K562 (cell line): ENCODE data around the gene NCOA4. TPM values are rescaled to one million over a fixed set of nuclear protein-coding genes. Genes with fewer than 3 reads are reported as not detected.

Source experiments
- CBX8 ChIP-seq: fragments of 200-600 bp; sonication (generic); IDR thresholded peaks from 2 replicates; pipeline ENCODE4 v1.6.1; 2012; ENCODE audit warnings: borderline replicate concordance, mixed run types, low read depth, mild to moderate bottlenecking, moderate library complexity, mixed read lengths, low read length, control low read depth, inconsistent platforms; ENCODE audit not compliant: poor library complexity, severe bottlenecking; ENCODE audit errors: extremely low read depth
- CEBPZ ChIP-seq: fragments of 150-350 bp; IDR thresholded peaks from 2 replicates; pipeline ENCODE4 v1.6.1; 2014; ENCODE audit warnings: low read depth, mild to moderate bottlenecking, low read length, borderline replicate concordance
- CGGBP1 ChIP-seq: fragments of 250-450 bp; sonication (Bioruptor Pico); IDR thresholded peaks from 2 replicates; pipeline ENCODE4 v1.9.0; 2021; ENCODE audit warnings: mild to moderate bottlenecking
- CHD1 ChIP-seq: fragments of 200-600 bp; sonication (generic); IDR thresholded peaks from one replicate; pipeline ENCODE4 v1.6.1; 2012; ENCODE audit warnings: mild to moderate bottlenecking, moderate library complexity, low read length, inconsistent platforms
- FOXM1 ChIP-seq, 2 experiments: fragments of 450-650 bp in 1 of 2; sonication (generic) in 1 of 2; formaldehyde crosslinking in 1 of 2; IDR thresholded peaks; 2 replicates each; pipeline versions ENCODE4 v1.6.1 to v1.9.0; 2017 to 2022; ENCODE audit warnings: low read depth in 2 of 2, mild to moderate bottlenecking in 2 of 2, missing genetic modification reagents in 1 of 2, moderate library complexity in 1 of 2
- GTF2B ChIP-seq: IDR thresholded peaks from 2 replicates; pipeline ENCODE4 v1.6.1; 2011; ENCODE audit not compliant: insufficient read length; ENCODE audit errors: extremely low read depth
- HDAC3 ChIP-seq: fragments of 450-650 bp; IDR thresholded peaks from 2 replicates; pipeline ENCODE4 v1.6.1; 2018; ENCODE audit warnings: borderline replicate concordance, mild to moderate bottlenecking, moderate library complexity; ENCODE audit not compliant: partially characterized antibody
- HSF4 ChIP-seq: fragments of 250-450 bp; sonication (Bioruptor Pico); IDR thresholded peaks from 2 replicates; pipeline ENCODE4 v2.1.2; 2022; ENCODE audit warnings: mild to moderate bottlenecking, moderate library complexity, borderline replicate concordance
- MCM2 ChIP-seq: fragments of 450-650 bp; IDR thresholded peaks from 2 replicates; pipeline ENCODE4 v1.6.1; 2017; ENCODE audit warnings: low read depth, mild to moderate bottlenecking
- PHF20 ChIP-seq: fragments of 450-650 bp; IDR thresholded peaks from 2 replicates; pipeline ENCODE4 v1.6.1; 2018; ENCODE audit not compliant: partially characterized antibody
- PML ChIP-seq: IDR thresholded peaks from 2 replicates; pipeline ENCODE4 v1.6.1; 2012; ENCODE audit warnings: low read length, inconsistent platforms
- PRMT5 ChIP-seq: sonication (generic); formaldehyde crosslinking; IDR thresholded peaks from 2 replicates; pipeline ENCODE4 v1.5.0; 2020; ENCODE audit warnings: missing genetic modification reagents
- RBBP5 ChIP-seq: fragments of 200-600 bp; sonication (generic); IDR thresholded peaks from 2 replicates; pipeline ENCODE4 v1.6.1; 2012; ENCODE audit warnings: borderline replicate concordance, mild to moderate bottlenecking, low read length, control low read depth, inconsistent platforms; ENCODE audit not compliant: insufficient read depth, poor library complexity, severe bottlenecking
- SOX6 ChIP-seq: fragments of 450-650 bp; IDR thresholded peaks from 2 replicates; pipeline ENCODE4 v1.6.1; 2014; ENCODE audit warnings: mild to moderate bottlenecking
- ZBTB33 ChIP-seq: sonication (generic); formaldehyde crosslinking; IDR thresholded peaks from 2 replicates; pipeline ENCODE4 v1.8.1; 2023; ENCODE audit warnings: mild to moderate bottlenecking, missing genetic modification reagents
- ZKSCAN1 ChIP-seq: fragments of 150-350 bp; IDR thresholded peaks from 2 replicates; pipeline ENCODE4 v1.6.1; 2016; ENCODE audit warnings: low read depth, low read length
- ZNF274 ChIP-seq: IDR thresholded peaks from 2 replicates; pipeline ENCODE4 v1.6.1; 2011; ENCODE audit warnings: low read depth, mild to moderate bottlenecking, low read length, moderate library complexity, borderline replicate concordance
- ZNF282 ChIP-seq: sonication (generic); formaldehyde crosslinking; IDR thresholded peaks from 2 replicates; pipeline ENCODE4 v1.8.1; 2023; ENCODE audit warnings: missing genetic modification reagents
- ZNF316 ChIP-seq: fragments of 450-650 bp; IDR thresholded peaks from 2 replicates; pipeline ENCODE4 v1.6.1; 2016
- ZNF511 ChIP-seq: sonication (generic); formaldehyde crosslinking; IDR thresholded peaks from 2 replicates; pipeline ENCODE4 v1.8.0; 2022; ENCODE audit warnings: mild to moderate bottlenecking, missing genetic modification reagents
- ZNF77 ChIP-seq: fragments of 250-450 bp; sonication (Bioruptor Pico); IDR thresholded peaks from 2 replicates; pipeline ENCODE4 v1.5.0; 2020
- polyA plus RNA-seq, 8 experiments: library from polyadenylated mRNA; depleted of rRNA in 4 of 8; stranded (reverse) in 5 of 8; unstranded in 3 of 8; fragments of >200 nt; fragmentation: Nextera tagmentation in 2 of 8; fragmentation: Illumina TruSeq in 1 of 8; extraction: Ambion mirVana in 2 of 8; extraction: Trizol in 1 of 8; gene quantifications; 2 replicates each; pipeline versions ENCODE4 v1.2.1 to v1.2.3, GENCODE V29; 2011 to 2014; ENCODE audit warnings: inconsistent platforms in 1 of 8, missing spikeins in 1 of 8
- total RNA-seq, 7 experiments: library from RNA; depleted of rRNA in 6 of 7; stranded (reverse); fragments of >200 nt in 6 of 7; fragmentation: Illumina TruSeq in 2 of 7; extraction: Trizol in 2 of 7; gene quantifications; 2 replicates each; pipeline versions ENCODE4 v1.2.1 to v1.2.3, GENCODE V29; 2011 to 2021; ENCODE audit warnings: low replicate concordance in 1 of 7

Gene NCOA4
- total and polyA plus RNA-seq, 9 of the 15 experiments (the other 6 are each of a cell fraction or from before 2014, with no cell fraction given) = 89.8 to 283 (median 181) TPM

GRCh38 chr10:46001187-46001756 lies 29.2 kb downstream of the NCOA4 start (continued):
- TF ChIP-seq ZBTB33 (CRISPR knock-in tag) (peak; percentile 49; the same call in 1 of the 2 replicates), ZNF282 (no peak), CHD1 (no peak), RBBP5 (peak; percentile 59), CGGBP1 (CRISPR knock-in tag) (no peak), HDAC3 (peak; percentile 99), FOXM1 (IDR thresholded peaks at IDR 0.05; ENCODE audit: low read depth) (peak; percentile 99), FOXM1 (CRISPR knock-in tag; IDR thresholded peaks at IDR 0.05; ENCODE audit: low read depth) (no peak), PHF20 (peak; percentile 44), PML (peak; percentile 100), HSF4 (no peak; the same call in 1 of the 2 replicates), ZNF511 (no peak), CBX8 (no peak), ZNF77 (CRISPR knock-in tag) (no peak), PRMT5 (CRISPR knock-in tag) (no peak), GTF2B (no peak), ZNF316 (peak; percentile 36; the same call in 1 of the 2 replicates), ZNF274 (peak; percentile 85), ZKSCAN1 (0 out of 2 replicates have a peak, but pooled peaks have one; percentile 32), SOX6 (peak; percentile 99), CEBPZ (no peak), MCM2 (no peak)
